ENCODE results near the gene INSIG1. TPM values are rescaled to one million over a fixed set of nuclear protein-coding genes. Genes with fewer than 3 reads are reported as not detected.

INSIG1 gene
- total and polyA plus RNA-seq, 2 donors (not counting 3 experiments of a cell fraction or from before 2014, with no cell fraction given): 79.3 to 102 TPM

GRCh38 chr7:155257482-155258225, 40.0 kb upstream of the INSIG1 start:
- peaks cover 12% of the 10 kb centered on the region for H3K4me1 ChIP-seq (ENCODE audit: control insufficient read depth, extremely low read depth, insufficient read depth, low read length)
- no TSS peak for BruUV-seq (replicated peaks)
- CTCF ChIA-PET: interaction anchor here (0.9 to 1.3 kb wide), 3 partner anchors 17 to 330 kb away, joined by 3 read pairs; no protein-coding TSS in a partner anchor
- H3K36me3 ChIP-seq (ENCODE audit: control insufficient read depth in 2 of 2, extremely low read depth in 1 of 2, insufficient read depth in 2 of 2, low read length in 2 of 2): no peaks in the 10 kb centered on the region
- H3K9me3 ChIP-seq (replicated peaks; ENCODE audit: control insufficient read depth, insufficient read depth, low read length): no peaks in the 10 kb centered on the region
- H3K27me3 ChIP-seq (ENCODE audit: control insufficient read depth in 2 of 2, insufficient read depth in 2 of 2, low read length in 2 of 2): no peaks in the 10 kb centered on the region
- no peak overlapping the region for H3K9ac ChIP-seq (replicated peaks; ENCODE audit: extremely low read depth, insufficient read depth, low read length)
- H3K79me2 ChIP-seq (ENCODE audit: control insufficient read depth, insufficient read depth, low read length): no peaks in the 10 kb centered on the region
- POLR2A ChIA-PET: interaction anchor here (1.0 to 1.3 kb wide), 3 partner anchors 40 to 53 kb away, joined by 3 to 6 read pairs (median 3); partner anchors contain the start of gene INSIG1
- dilution Hi-C loops (cut with MboI; ENCODE audit: extremely low pct_ligation_motif_present, low sequenced_read_pairs) (no loop called here), intact Hi-C loops (cut with micrococcal nuclease) (loop anchor here (1.0 to 5.0 kb wide), 4 partner anchors 19 to 330 kb away; partner anchors contain the start of gene INSIG1)
- no peak overlapping the region for H3K27ac ChIP-seq (ENCODE audit: insufficient read depth, low read depth, low read length)
- no peaks in the 10 kb centered on the region for H4K20me1 ChIP-seq (replicated peaks; ENCODE audit: control insufficient read depth, extremely low read depth, insufficient read depth, low read length)
- FAIRE-seq (peak; percentile 85), DNase-seq (ENCODE audit: low read depth, low spot score) (peak; percentile 73)
- no peak overlapping the region for H3K4me3 ChIP-seq (replicated peaks in 1 of 3; ENCODE audit: insufficient read depth in 1 of 3, low read depth in 1 of 3, low read length in 3 of 3)
- TF ChIP-seq GATA2 (IDR thresholded peaks at IDR 0.05; ENCODE audit: insufficient read depth, insufficient read length, low read depth, low read length) (peak; percentile 27), POLR2AphosphoS5 (IDR thresholded peaks at IDR 0.05; ENCODE audit: insufficient read depth, low read depth, low read length) (peak; percentile 40), MAX (IDR thresholded peaks at IDR 0.05; ENCODE audit: insufficient read depth, insufficient read length) (no peak)
- H3K4me2 ChIP-seq (ENCODE audit: insufficient read depth, low read length): peak overlapping the region; percentile 34
- peak overlapping the region; percentile 87 for H2AFZ ChIP-seq (ENCODE audit: low read depth, low read length)
- H3K9me1 ChIP-seq (replicated peaks; ENCODE audit: control insufficient read depth, extremely low read depth, insufficient read depth, low read length): no peaks in the 10 kb centered on the region

GRCh38 chr7:155258226-155258560, 39.5 kb upstream of the INSIG1 start:
- H4K20me1 ChIP-seq (replicated peaks; ENCODE audit: control insufficient read depth, extremely low read depth, insufficient read depth, low read length): no peaks in the 10 kb centered on the region
- FAIRE-seq (no peak), DNase-seq (ENCODE audit: low read depth, low spot score) (peak; percentile 12)
- H2AFZ ChIP-seq (ENCODE audit: low read depth, low read length): no peak overlapping the region
- H3K4me1 ChIP-seq (ENCODE audit: control insufficient read depth, extremely low read depth, insufficient read depth, low read length): peaks cover 12% of the 10 kb centered on the region
- H3K79me2 ChIP-seq (ENCODE audit: control insufficient read depth, insufficient read depth, low read length): no peaks in the 10 kb centered on the region
- H3K27me3 ChIP-seq (ENCODE audit: control insufficient read depth in 2 of 2, insufficient read depth in 2 of 2, low read length in 2 of 2): no peaks in the 10 kb centered on the region
- no peak overlapping the region for H3K4me2 ChIP-seq (ENCODE audit: insufficient read depth, low read length)
- intact Hi-C loops (cut with micrococcal nuclease) (loop anchor here (5.0 kb wide), 1 partner anchor 331 kb away; no protein-coding TSS in a partner anchor), dilution Hi-C loops (cut with MboI; ENCODE audit: extremely low pct_ligation_motif_present, low sequenced_read_pairs) (no loop called here)
- no peak for TF ChIP-seq FOS (IDR thresholded peaks at IDR 0.05; ENCODE audit: borderline replicate concordance, insufficient read depth, low read length)
- H3K36me3 ChIP-seq (ENCODE audit: control insufficient read depth in 2 of 2, extremely low read depth in 1 of 2, insufficient read depth in 2 of 2, low read length in 2 of 2): no peaks in the 10 kb centered on the region
- no peak overlapping the region for H3K27ac ChIP-seq (ENCODE audit: insufficient read depth, low read depth, low read length)
- H3K4me3 ChIP-seq (replicated peaks in 1 of 3; ENCODE audit: insufficient read depth in 1 of 3, low read depth in 1 of 3, low read length in 3 of 3): no peak overlapping the region
- BruUV-seq (replicated peaks): no TSS peak
- H3K9me1 ChIP-seq (replicated peaks; ENCODE audit: control insufficient read depth, extremely low read depth, insufficient read depth, low read length): no peaks in the 10 kb centered on the region
- ChIA-PET CTCF (interaction anchor here (0.9 to 1.0 kb wide), 2 partner anchors 87 to 331 kb away, joined by 3 read pairs; no protein-coding TSS in a partner anchor), POLR2A (interaction anchor here (1.0 to 1.3 kb wide), 2 partner anchors 52 to 53 kb away, joined by 3 to 6 read pairs; no protein-coding TSS in a partner anchor)
- no peak overlapping the region for H3K9ac ChIP-seq (replicated peaks; ENCODE audit: extremely low read depth, insufficient read depth, low read length)
- no peaks in the 10 kb centered on the region for H3K9me3 ChIP-seq (replicated peaks; ENCODE audit: control insufficient read depth, insufficient read depth, low read length)
